Lower leg skin (tissue), 3 donors: ENCODE results near the gene GTF2IRD1.

ENCODE experiments used
- POLR2A ChIP-seq, 2 donors: fragments of 450-650 bp; IDR thresholded peaks; one replicate each; pipeline ENCODE4 v1.6.1; 2016 to 2017; ENCODE audit warnings: antibody characterized with exemption in 2 of 2, mild to moderate bottlenecking in 1 of 2, moderate library complexity in 1 of 2
- TF ChIP-seq, protein P1 (sequence below), 3 donors: fragments of 450-650 bp; IDR thresholded peaks; one replicate each; pipeline ENCODE4 v1.5.1; 2016; ENCODE audit warnings: antibody characterized with exemption in 3 of 3, mild to moderate bottlenecking in 3 of 3, moderate library complexity in 2 of 3

- TF ChIP-seq, protein P1, sequence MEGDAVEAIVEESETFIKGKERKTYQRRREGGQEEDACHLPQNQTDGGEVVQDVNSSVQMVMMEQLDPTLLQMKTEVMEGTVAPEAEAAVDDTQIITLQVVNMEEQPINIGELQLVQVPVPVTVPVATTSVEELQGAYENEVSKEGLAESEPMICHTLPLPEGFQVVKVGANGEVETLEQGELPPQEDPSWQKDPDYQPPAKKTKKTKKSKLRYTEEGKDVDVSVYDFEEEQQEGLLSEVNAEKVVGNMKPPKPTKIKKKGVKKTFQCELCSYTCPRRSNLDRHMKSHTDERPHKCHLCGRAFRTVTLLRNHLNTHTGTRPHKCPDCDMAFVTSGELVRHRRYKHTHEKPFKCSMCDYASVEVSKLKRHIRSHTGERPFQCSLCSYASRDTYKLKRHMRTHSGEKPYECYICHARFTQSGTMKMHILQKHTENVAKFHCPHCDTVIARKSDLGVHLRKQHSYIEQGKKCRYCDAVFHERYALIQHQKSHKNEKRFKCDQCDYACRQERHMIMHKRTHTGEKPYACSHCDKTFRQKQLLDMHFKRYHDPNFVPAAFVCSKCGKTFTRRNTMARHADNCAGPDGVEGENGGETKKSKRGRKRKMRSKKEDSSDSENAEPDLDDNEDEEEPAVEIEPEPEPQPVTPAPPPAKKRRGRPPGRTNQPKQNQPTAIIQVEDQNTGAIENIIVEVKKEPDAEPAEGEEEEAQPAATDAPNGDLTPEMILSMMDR (IDR thresholded peaks at IDR 0.05), result no peak
- no peak for TF ChIP-seq POLR2A (IDR thresholded peaks at IDR 0.05)
Observed at GRCh38 chr7:74560086-74560719, 106.5 kb downstream of the GTF2IRD1 start.
